ENCODE measurements around the gene OR10K2.
"Not testable (repeated sequence)": the region's sequence is repeated elsewhere in the genome, so short reads cannot be mapped to it uniquely, and the experiment has no call there.

The OR10K2 gene

GRCh38 chr1:158398818-158399514 lies 27.1 kb downstream of the OR10K2 start, which contains the start of gene OR10T2:
Gene OR10T2 (minus strand): TSS chr1:158399466. CDS start chr1:158399466, 0 bp downstream.
- no peak for TF ChIP-seq CTCF (IDR thresholded peaks at IDR 0.05; ENCODE audit: low read depth, low read length)
- no peak within 1 kb of the TSS for H3K4me3 ChIP-seq (ENCODE audit: low read depth, low read length)

- TF ChIP-seq CTCF (IDR thresholded peaks at IDR 0.05; ENCODE audit: low read depth, low read length): no peak
- no peak overlapping the region for H3K4me3 ChIP-seq (ENCODE audit: low read depth, low read length)
Measured at GRCh38 chr1:158396646-158397045, 29.4 kb downstream of the OR10K2 start.

GRCh38 chr1:158393476-158393875 lies 32.6 kb downstream of the OR10K2 start:
- TF ChIP-seq CTCF (IDR thresholded peaks at IDR 0.05; ENCODE audit: low read depth, low read length): no peak
- no peak overlapping the region for H3K4me3 ChIP-seq (ENCODE audit: low read depth, low read length)

- TF ChIP-seq CTCF (IDR thresholded peaks at IDR 0.05; ENCODE audit: low read depth, low read length): no peak
- H3K4me3 ChIP-seq (ENCODE audit: low read depth, low read length): no peak overlapping the region
Measured at GRCh38 chr1:158391099-158391498, 34.9 kb downstream of the OR10K2 start.

- H3K4me3 ChIP-seq (ENCODE audit: low read depth, low read length): no peak overlapping the region
- TF ChIP-seq CTCF (IDR thresholded peaks at IDR 0.05; ENCODE audit: low read depth, low read length): no peak
Measured at GRCh38 chr1:158390331-158390730, 35.7 kb downstream of the OR10K2 start.

GRCh38 chr1:158374860-158375259 lies 51.2 kb downstream of the OR10K2 start:
- no peak overlapping the region for H3K4me3 ChIP-seq (ENCODE audit: low read depth, low read length)
- TF ChIP-seq CTCF (IDR thresholded peaks at IDR 0.05; ENCODE audit: low read depth, low read length): no peak

- H3K4me3 ChIP-seq (ENCODE audit: low read depth, low read length): not testable (repeated sequence)
Measured at GRCh38 chr1:158374101-158374500, 51.9 kb downstream of the OR10K2 start.
